K562 (cell line): ENCODE measurements around the gene C10orf71. TPM values are rescaled to one million over a fixed set of nuclear protein-coding genes. Genes with fewer than 3 reads are reported as not detected.

ENCODE experiments used
- CBX3 ChIP-seq, 2 experiments: IDR thresholded peaks; 1 replicate in 1 of 2; 2 replicates in 1 of 2; pipeline ENCODE4 v1.6.1; 2012; ENCODE audit warnings: inconsistent platforms in 2 of 2, low read length in 2 of 2, borderline replicate concordance in 1 of 2, control low read depth in 1 of 2
- CREB1 ChIP-seq, 2 experiments: sonication (generic) in 1 of 2; formaldehyde crosslinking in 1 of 2; IDR thresholded peaks; 2 replicates each; pipeline versions ENCODE4 v1.6.1 to v1.8.0; 2012 to 2022; ENCODE audit warnings: inconsistent platforms in 1 of 2, mild to moderate bottlenecking in 1 of 2, missing genetic modification reagents in 1 of 2, moderate library complexity in 1 of 2
- EGR1 ChIP-seq: fragments of 450-650 bp; conservative IDR thresholded peaks from 2 replicates; pipeline ENCODE4 v1.6.1; 2017; ENCODE audit warnings: mild to moderate bottlenecking
- EHMT2 ChIP-seq: fragments of 450-650 bp; IDR thresholded peaks from 2 replicates; pipeline ENCODE4 v1.6.1; 2018; ENCODE audit warnings: antibody characterized with exemption
- EP300 ChIP-seq: IDR thresholded peaks from 2 replicates; pipeline ENCODE4 v1.6.1; 2012; ENCODE audit warnings: low read length, improper control_type of control experiment
- EP400 ChIP-seq: fragments of 450-650 bp; IDR thresholded peaks from 2 replicates; pipeline ENCODE4 v1.6.1; 2017; ENCODE audit warnings: antibody characterized with exemption, mild to moderate bottlenecking, moderate library complexity
- KAT7 ChIP-seq: sonication (generic); formaldehyde crosslinking; IDR thresholded peaks from 2 replicates; pipeline ENCODE4 v1.8.0; 2022; ENCODE audit warnings: missing genetic modification reagents, mild to moderate bottlenecking, borderline replicate concordance
- KLF6 ChIP-seq: fragments of 250-450 bp; sonication (Bioruptor Pico); IDR thresholded peaks from 2 replicates; pipeline ENCODE4 v1.4.0; 2020; ENCODE audit warnings: mild to moderate bottlenecking, moderate library complexity, borderline replicate concordance
- MTA2 ChIP-seq: fragments of 450-650 bp; IDR thresholded peaks from 2 replicates; pipeline ENCODE4 v1.6.1; 2016; ENCODE audit warnings: low read depth
- PHB2 ChIP-seq: fragments of 450-650 bp; IDR thresholded peaks from 2 replicates; pipeline ENCODE4 v1.6.1; 2017; ENCODE audit warnings: low read depth
- SMC3 ChIP-seq: conservative IDR thresholded peaks from 2 replicates; pipeline ENCODE4 v1.6.1; 2011; ENCODE audit warnings: low read depth, low read length, improper control_type of control experiment; ENCODE audit not compliant: insufficient read depth
- TAF7 ChIP-seq: fragments of 450-650 bp; IDR thresholded peaks from 2 replicates; pipeline ENCODE4 v1.6.1; 2016; ENCODE audit warnings: missing genetic modification characterization, missing compliant biosample characterization
- TRIM28 ChIP-seq: fragments of 450-650 bp; IDR thresholded peaks from 2 replicates; pipeline ENCODE4 v1.6.1; 2017
- ZBTB8A ChIP-seq: fragments of 450-650 bp; IDR thresholded peaks from 2 replicates; pipeline ENCODE4 v1.6.1; 2018; ENCODE audit warnings: mild to moderate bottlenecking, moderate library complexity; ENCODE audit not compliant: partially characterized antibody
- ZNF586 ChIP-seq: fragments of 450-650 bp; formaldehyde crosslinking; conservative IDR thresholded peaks from 2 replicates; pipeline ENCODE4 v1.4.0; 2020; ENCODE audit warnings: mild to moderate bottlenecking, moderate library complexity
- polyA plus RNA-seq, 8 experiments: library from polyadenylated mRNA; depleted of rRNA in 4 of 8; stranded (reverse) in 5 of 8; unstranded in 3 of 8; fragments of >200 nt; fragmentation: Nextera tagmentation in 2 of 8; fragmentation: Illumina TruSeq in 1 of 8; extraction: Ambion mirVana in 2 of 8; extraction: Trizol in 1 of 8; gene quantifications; 2 replicates each; pipeline versions ENCODE4 v1.2.1 to v1.2.3, GENCODE V29; 2011 to 2014; ENCODE audit warnings: inconsistent platforms in 1 of 8, missing spikeins in 1 of 8
- total RNA-seq, 7 experiments: library from RNA; depleted of rRNA in 6 of 7; stranded (reverse); fragments of >200 nt in 6 of 7; fragmentation: Illumina TruSeq in 2 of 7; extraction: Trizol in 2 of 7; gene quantifications; 2 replicates each; pipeline versions ENCODE4 v1.2.1 to v1.2.3, GENCODE V29; 2011 to 2021; ENCODE audit warnings: low replicate concordance in 1 of 7
- TF ChIP-seq, protein P1 (sequence below): fragments of 250-450 bp; sonication (Bioruptor Pico); IDR thresholded peaks from 2 replicates; pipeline ENCODE4 v1.5.1; 2021; ENCODE audit warnings: mild to moderate bottlenecking
- TF ChIP-seq, protein P2 (sequence below): sonication (generic); formaldehyde crosslinking; IDR thresholded peaks from 2 replicates; pipeline ENCODE4 v1.8.1; 2022; ENCODE audit warnings: missing genetic modification reagents
- TF ChIP-seq, protein P3 (sequence below): IDR thresholded peaks from 2 replicates; pipeline ENCODE4 v1.6.1; 2014; ENCODE audit warnings: antibody characterized with exemption
- TF ChIP-seq, protein P4 (sequence below): sonication (generic); formaldehyde crosslinking; IDR thresholded peaks from 2 replicates; pipeline ENCODE4 v1.8.0; 2022; ENCODE audit warnings: mild to moderate bottlenecking, missing genetic modification reagents, borderline replicate concordance
- TF ChIP-seq, protein P5 (sequence below): fragments of 200-400 bp; formaldehyde crosslinking; IDR thresholded peaks from 2 replicates; pipeline ENCODE4 v1.6.1; 2017; ENCODE audit warnings: mild to moderate bottlenecking, low read depth, low read length, moderate library complexity
- TF ChIP-seq, protein P6 (sequence below): fragments of 250-450 bp; sonication (Bioruptor Pico); IDR thresholded peaks from 2 replicates; pipeline ENCODE4 v1.6.1; 2021; ENCODE audit warnings: mild to moderate bottlenecking

Gene C10orf71
- total and polyA plus RNA-seq, 9 of the 15 experiments (the other 6 are each of a cell fraction or from before 2014, with no cell fraction given) = 0.06 to 4.5 (median 1.3) TPM

DNA sequence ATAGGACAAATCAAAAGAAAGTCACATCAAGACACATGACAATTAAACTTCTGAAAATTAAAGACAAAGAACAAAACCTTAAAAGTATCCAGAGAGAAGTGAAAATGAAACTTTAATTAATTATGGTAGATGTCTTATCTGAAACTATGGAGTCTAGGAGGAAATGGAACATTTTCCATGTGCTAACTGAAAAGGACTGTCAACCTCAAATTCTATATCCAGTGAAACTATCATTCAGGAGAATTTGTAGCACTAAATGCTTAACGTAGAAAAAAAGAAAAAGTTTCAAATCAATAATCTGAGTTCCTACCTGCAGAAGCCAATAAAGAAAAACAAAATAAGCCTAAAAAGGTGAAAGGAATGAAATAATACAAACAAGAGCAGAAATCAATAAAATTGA is 33.1 kb upstream of the C10orf71 start (continued):
- TF ChIP-seq, protein P1, sequence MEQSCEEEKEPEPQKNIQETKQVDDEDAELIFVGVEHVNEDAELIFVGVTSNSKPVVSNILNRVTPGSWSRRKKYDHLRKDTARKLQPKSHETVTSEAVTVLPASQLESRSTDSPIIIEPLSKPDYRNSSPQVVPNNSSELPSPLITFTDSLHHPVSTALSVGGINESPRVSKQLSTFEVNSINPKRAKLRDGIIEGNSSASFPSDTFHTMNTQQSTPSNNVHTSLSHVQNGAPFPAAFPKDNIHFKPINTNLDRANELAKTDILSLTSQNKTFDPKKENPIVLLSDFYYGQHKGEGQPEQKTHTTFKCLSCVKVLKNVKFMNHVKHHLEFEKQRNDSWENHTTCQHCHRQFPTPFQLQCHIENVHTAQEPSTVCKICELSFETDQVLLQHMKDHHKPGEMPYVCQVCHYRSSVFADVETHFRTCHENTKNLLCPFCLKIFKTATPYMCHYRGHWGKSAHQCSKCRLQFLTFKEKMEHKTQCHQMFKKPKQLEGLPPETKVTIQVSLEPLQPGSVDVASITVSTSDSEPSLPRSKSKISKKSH (CRISPR knock-in tag) = 0 out of 2 replicates have a peak, but pooled peaks have one; percentile 17
- TF ChIP-seq EHMT2 (no peak), CBX3 (IDR thresholded peaks at IDR 0.05; ENCODE audit: borderline replicate concordance in 1 of 2, low read length in 2 of 2) (peak in 1 of 2 experiments; percentile 100; a peak in 2 of 3 replicates), KAT7 (no peak), MTA2 (no peak), ZNF586 (CRISPR knock-in tag) (no peak), CREB1 (IDR thresholded peaks at IDR 0.05) (no peak), CREB1 (CRISPR knock-in tag; IDR thresholded peaks at IDR 0.05) (no peak), TAF7 (no peak), EP300 (no peak), TRIM28 (peak; percentile 98), EP400 (no peak), KLF6 (CRISPR knock-in tag) (no peak), PHB2 (no peak), SMC3 (no peak), EGR1 (no peak), ZBTB8A (no peak)
- TF ChIP-seq, protein P2, sequence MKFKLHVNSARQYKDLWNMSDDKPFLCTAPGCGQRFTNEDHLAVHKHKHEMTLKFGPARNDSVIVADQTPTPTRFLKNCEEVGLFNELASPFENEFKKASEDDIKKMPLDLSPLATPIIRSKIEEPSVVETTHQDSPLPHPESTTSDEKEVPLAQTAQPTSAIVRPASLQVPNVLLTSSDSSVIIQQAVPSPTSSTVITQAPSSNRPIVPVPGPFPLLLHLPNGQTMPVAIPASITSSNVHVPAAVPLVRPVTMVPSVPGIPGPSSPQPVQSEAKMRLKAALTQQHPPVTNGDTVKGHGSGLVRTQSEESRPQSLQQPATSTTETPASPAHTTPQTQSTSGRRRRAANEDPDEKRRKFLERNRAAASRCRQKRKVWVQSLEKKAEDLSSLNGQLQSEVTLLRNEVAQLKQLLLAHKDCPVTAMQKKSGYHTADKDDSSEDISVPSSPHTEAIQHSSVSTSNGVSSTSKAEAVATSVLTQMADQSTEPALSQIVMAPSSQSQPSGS (CRISPR knock-in tag) = no peak
- TF ChIP-seq, protein P3, sequence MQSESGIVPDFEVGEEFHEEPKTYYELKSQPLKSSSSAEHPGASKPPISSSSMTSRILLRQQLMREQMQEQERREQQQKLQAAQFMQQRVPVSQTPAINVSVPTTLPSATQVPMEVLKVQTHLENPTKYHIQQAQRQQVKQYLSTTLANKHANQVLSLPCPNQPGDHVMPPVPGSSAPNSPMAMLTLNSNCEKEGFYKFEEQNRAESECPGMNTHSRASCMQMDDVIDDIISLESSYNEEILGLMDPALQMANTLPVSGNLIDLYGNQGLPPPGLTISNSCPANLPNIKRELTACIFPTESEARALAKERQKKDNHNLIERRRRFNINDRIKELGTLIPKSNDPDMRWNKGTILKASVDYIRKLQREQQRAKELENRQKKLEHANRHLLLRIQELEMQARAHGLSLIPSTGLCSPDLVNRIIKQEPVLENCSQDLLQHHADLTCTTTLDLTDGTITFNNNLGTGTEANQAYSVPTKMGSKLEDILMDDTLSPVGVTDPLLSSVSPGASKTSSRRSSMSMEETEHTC = no peak
- TF ChIP-seq, protein P4, sequence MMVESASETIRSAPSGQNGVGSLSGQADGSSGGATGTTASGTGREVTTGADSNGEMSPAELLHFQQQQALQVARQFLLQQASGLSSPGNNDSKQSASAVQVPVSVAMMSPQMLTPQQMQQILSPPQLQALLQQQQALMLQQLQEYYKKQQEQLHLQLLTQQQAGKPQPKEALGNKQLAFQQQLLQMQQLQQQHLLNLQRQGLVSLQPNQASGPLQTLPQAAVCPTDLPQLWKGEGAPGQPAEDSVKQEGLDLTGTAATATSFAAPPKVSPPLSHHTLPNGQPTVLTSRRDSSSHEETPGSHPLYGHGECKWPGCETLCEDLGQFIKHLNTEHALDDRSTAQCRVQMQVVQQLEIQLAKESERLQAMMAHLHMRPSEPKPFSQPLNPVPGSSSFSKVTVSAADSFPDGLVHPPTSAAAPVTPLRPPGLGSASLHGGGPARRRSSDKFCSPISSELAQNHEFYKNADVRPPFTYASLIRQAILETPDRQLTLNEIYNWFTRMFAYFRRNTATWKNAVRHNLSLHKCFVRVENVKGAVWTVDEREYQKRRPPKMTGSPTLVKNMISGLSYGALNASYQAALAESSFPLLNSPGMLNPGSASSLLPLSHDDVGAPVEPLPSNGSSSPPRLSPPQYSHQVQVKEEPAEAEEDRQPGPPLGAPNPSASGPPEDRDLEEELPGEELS (CRISPR knock-in tag) = no peak
- TF ChIP-seq, protein P5, sequence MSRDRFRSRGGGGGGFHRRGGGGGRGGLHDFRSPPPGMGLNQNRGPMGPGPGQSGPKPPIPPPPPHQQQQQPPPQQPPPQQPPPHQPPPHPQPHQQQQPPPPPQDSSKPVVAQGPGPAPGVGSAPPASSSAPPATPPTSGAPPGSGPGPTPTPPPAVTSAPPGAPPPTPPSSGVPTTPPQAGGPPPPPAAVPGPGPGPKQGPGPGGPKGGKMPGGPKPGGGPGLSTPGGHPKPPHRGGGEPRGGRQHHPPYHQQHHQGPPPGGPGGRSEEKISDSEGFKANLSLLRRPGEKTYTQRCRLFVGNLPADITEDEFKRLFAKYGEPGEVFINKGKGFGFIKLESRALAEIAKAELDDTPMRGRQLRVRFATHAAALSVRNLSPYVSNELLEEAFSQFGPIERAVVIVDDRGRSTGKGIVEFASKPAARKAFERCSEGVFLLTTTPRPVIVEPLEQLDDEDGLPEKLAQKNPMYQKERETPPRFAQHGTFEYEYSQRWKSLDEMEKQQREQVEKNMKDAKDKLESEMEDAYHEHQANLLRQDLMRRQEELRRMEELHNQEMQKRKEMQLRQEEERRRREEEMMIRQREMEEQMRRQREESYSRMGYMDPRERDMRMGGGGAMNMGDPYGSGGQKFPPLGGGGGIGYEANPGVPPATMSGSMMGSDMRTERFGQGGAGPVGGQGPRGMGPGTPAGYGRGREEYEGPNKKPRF = no peak
- TF ChIP-seq, protein P6, sequence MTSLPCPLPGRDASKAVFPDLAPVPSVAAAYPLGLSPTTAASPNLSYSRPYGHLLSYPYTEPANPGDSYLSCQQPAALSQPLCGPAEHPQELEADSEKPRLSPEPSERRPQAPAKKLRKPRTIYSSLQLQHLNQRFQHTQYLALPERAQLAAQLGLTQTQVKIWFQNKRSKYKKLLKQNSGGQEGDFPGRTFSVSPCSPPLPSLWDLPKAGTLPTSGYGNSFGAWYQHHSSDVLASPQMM (CRISPR knock-in tag) = no peak
